ENCODE measurements around the gene GRK7.

GRCh38 chr3:141743305-141743704, 19.9 kb upstream of the GRK7 start:
- TF ChIP-seq CTCF (IDR thresholded peaks at IDR 0.05; ENCODE audit: insufficient read depth, low read length, poor library complexity, severe bottlenecking) (no peak), EZH2phosphoT487 (conservative IDR thresholded peaks at IDR 0.05; ENCODE audit: low read length) (no peak)

Measured in SU-DHL-6 (cell line).